Fibroblast of lung (primary cell): ENCODE data around the gene SH3BP2.

Experiments
- CTCF ChIP-seq, 2 donors: IDR thresholded peaks in 1 of 2; conservative IDR thresholded peaks in 1 of 2; 1 replicate in 1 of 2; 2 replicates in 1 of 2; pipeline ENCODE4 v1.5.1; 2011 to 2012; ENCODE audit warnings: low read length in 2 of 2, control low read depth in 1 of 2, inconsistent platforms in 1 of 2, low read depth in 1 of 2, mild to moderate bottlenecking in 1 of 2
- EZH2 ChIP-seq: IDR thresholded peaks from 2 replicates; pipeline ENCODE4 v1.5.1; 2012; ENCODE audit warnings: low read length, control low read depth, mild to moderate bottlenecking; ENCODE audit errors: missing control alignments

DNA sequence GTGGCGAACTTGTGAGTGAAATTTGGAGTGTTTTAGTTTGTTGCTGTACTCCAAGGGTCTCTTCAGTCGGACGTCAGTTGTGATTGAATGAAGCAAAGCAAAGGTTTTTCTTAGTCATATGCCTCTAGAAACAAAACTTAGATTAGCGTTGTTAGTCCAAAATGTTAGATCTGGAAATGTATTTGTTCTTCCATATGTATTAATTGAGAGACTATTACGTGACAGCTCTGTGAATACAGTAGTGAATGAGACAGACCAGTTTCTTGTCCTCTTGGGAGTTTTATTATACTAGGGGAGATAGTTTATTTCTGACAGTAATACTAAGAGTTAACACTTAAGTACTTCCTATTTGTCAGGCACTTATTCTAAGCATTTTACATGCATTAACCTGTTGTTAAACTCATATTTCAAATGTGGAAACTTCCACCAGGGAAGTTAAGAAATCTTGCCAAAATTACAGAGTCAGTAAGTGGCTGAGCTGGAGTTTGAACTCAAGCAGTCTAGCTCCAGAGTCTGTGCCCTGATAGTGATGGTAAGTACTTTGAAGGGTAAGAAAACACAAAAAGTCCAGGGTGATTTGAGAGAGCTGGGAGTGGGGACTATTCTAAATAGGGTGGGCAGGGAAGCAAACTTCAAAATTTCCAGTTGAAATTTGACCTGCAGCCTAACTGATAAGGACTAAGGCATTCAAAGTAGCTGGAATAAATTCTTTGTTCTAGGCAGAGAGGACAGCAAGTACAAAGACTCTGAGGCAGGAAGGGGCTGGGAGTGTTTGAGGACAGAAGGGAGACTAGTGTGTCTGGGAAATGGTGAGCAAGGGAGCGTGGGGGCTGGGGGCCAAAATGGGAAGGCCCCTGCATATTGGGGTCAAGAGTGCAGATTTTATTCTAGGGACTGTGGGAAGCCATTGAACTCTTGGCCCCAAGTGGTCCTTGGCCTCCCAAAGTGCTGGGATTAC lies 67.8 kb downstream of the SH3BP2 start:
- TF ChIP-seq CTCF (conservative IDR thresholded peaks at IDR 0.05 in 1 of 2, IDR thresholded peaks at IDR 0.05 in 1 of 2; ENCODE audit: low read depth in 1 of 2, low read length in 2 of 2) (no peak), EZH2 (no peak)
